ENCODE measurements around the gene OR2H1.

OR2H1 gene

DNA sequence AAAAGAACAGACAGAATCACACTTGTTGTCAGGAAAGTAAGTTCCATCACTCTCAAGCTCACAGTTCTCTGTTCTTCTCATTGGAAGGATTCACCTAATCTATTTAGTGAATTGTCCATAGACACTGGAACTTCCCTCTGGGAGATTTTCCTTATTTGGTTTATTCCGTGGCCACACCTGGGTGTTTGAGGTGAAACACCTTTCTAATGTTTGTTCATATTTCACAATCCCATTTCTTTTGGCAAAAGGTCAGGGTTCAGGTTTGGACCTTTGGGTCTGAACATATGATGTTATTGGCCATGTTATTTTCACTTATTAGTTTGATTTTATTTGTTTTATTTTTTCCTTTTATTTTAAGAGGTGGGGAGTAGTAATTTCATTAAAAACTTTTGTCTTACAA is 26.8 kb downstream of the OR2H1 start:
- DNase-seq (ENCODE audit: low read depth in 2 of 2): no peak

DNA sequence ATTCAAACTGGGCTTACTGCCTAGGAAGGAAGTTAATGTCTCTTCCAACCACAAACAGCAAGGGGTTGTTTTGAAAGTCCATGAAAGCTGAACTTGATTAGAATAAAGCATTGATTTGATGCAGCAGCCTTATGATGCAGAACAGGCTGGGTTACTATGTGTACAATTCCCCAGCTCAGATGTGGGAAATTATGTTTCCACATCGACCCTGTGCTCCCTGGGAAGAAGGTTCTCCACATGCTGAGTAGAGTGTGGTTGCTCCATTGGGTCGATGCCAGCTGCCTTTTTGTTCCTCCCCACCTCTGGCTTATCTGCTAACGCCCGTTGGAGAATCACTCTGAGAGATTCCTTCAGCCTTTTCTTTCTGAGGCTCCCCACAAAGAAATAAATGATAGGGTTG is 29.6 kb downstream of the OR2H1 start:
- DNase-seq (ENCODE audit: low read depth in 2 of 2): no peak

DNA sequence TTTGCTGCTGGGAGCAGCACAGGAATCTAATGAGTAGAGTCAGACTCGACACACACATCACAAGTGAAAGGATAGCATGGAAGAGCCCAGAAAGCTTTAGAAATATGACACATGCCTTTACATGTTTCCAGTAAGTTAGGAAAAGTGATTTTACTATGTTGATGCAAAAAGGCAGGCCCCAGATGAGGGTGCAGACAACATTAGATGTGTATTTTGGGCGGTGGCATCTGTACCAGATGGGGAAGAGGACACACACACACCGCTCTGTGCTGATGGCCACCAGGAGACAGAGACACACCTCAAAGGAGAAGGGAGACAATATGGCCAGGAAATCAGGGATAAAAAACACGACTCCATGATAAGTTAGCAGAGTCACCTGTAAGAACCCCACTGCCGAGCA is 30.2 kb downstream of the OR2H1 start:
- DNase-seq (ENCODE audit: low read depth in 2 of 2): no peak

DNA sequence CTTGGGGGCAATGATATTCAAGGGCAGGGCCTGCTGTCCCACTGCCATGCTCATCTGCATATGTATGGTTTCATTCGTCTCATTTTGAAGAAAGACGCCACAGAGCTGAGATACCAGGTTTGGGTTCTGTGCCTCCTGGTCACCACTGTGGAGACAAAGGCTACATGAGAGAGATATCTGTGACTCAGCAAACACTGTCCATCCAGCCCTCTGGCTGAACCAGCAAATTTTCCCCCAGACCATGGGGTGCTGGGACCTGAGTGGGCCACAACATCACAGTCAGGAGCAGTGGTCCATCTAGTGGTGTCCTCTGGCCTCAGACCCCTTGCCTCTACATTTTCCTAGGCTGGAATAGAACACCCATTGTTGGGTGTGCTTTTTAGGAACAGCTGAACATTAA is 30.7 kb downstream of the OR2H1 start, which contains the start of gene MAS1L:
MAS1L (minus strand) TSS at position 297 of the 400 bp plus-strand sequence; CDS start at position 243, 54 bp downstream.
- no peak for DNase-seq (ENCODE audit: low read depth in 2 of 2)

DNA sequence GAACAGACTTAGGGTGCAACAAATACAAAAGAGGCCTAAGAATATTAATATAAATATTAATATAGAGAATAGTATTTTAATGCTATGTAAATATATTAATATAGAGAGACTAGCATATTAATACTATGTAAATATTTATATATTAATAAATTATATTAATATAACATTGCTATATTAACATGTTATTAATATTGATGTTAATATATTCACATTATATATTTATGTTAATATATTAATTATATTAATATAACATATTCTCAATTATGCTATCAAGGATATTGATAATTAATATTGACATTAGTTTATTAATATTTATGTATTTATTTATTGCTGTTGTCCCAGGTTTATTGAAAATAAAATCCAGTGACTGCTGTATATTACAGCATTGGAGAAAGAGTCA is 31.9 kb downstream of the OR2H1 start:
- DNase-seq (ENCODE audit: low read depth in 2 of 2): no peak

DNA sequence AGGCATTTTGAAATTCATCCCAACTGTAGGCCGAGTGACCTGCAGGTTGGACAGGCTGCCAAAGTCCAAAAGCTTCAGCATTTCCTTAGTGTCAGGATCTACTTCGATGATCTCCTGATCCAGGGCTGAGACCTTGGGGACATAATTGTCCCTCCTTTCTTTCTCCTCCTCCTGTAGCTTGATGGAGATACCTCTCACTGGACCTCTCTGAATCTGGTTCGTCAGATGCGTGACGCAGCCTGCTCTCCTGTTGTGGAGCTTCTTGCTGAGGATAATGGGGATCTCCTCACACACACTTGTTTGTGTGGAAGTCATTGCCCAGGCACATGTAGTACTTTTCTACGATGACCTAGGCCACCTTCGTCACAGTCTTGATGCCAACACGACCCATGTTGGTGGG is 32.3 kb downstream of the OR2H1 start:
- DNase-seq (ENCODE audit: low read depth in 2 of 2): no peak

DNA sequence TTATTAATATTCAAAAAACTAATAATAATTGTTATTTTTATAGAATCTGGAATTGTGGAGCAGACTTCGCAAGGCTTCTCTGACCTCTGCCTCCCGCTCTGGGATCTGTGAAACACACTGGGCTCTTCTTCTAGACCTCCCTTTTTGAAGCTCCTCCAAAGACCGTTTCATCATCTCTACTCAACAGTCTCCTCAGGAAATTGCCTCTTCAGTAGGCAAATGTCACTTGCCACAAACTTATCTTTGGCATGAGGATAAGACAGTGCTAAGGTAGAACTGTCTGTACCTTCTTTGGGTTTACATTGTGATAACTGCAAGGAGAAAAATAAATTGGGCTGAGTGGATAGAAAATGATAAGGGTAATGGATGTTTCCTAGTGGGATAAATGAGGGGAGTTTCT is 33.1 kb downstream of the OR2H1 start:
- DNase-seq (ENCODE audit: low read depth in 2 of 2): no peak

DNA sequence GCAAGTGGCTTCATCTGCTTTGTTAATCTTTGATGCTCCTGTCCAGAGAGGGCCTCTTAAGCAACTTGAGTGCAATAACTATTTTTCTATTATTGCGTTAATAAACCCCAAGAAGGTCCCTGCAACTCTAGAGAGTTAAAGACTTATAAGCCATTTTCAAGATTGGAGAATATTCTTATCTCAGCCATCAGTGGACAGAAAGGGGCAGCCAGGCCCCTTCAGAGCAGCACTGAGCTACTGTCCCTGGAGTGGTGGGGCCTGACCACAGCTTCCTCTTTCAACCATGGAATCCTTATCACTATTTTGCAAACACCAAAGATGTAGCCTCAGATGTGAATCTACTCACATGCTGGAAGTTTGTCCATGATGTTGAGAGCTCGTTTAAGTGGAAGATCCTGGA is 33.6 kb downstream of the OR2H1 start:
- no peak for DNase-seq (ENCODE audit: low read depth in 2 of 2)

DNA sequence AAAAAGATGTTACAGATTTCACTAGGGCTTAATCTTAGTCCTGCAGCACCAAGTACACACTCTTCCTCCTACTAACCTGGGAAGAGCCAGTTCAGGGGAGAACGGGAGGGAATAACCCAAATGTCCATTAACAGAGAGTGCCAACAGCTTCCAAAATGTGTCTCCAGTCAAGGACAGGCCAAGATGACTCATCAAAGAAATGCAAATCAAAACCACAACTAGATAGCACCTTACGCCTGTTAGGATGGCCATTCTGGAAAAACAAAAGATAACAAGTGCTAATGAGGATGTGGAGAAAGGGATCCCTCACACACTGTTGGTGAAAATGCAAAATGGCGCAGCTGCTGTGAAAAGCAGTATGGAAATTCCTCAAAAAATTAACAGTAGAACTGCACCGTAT is 34.6 kb downstream of the OR2H1 start:
- no peak for DNase-seq (ENCODE audit: low read depth in 2 of 2)

DNA sequence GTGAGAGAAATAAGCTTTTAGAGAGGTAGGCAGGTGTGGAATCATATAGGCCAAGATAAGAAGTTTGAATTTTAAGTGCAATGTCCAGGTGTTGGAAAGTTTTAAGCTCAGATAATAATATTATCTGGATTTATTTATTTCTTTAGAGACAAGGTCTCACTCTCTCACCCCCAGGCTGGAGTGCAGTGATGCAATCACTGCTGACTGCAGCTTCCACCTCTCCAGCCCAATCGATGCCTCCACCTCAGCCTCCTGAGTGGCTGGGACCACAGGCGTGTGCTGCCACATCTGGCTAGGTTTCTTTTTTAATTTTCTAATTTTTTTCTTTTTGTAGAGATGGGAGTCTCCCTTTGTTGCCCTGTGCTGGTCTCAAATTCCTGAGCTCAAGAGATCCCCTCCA is 36.3 kb downstream of the OR2H1 start:
- DNase-seq (ENCODE audit: low read depth in 2 of 2): no peak

DNA sequence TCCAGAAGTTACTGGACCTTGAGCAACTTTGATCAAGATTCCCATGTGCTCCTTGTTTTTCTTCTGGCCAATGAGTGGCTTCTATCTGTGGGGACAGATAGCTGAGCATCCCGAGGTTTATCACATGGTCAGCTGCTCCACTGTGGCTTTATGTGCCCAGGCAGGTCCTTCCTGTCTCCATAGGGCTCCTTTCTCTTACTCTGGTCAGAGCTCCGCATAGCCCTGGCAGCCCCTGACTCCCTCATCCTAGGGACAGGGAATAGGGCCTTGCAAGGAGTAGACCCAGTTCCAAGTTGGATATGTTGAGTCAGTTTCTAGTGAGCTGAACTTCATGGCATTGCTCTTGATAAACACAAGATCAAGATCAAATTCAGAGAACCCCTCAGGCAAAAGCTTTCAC is 37.2 kb downstream of the OR2H1 start:
- DNase-seq (ENCODE audit: low read depth in 2 of 2): no peak

DNA sequence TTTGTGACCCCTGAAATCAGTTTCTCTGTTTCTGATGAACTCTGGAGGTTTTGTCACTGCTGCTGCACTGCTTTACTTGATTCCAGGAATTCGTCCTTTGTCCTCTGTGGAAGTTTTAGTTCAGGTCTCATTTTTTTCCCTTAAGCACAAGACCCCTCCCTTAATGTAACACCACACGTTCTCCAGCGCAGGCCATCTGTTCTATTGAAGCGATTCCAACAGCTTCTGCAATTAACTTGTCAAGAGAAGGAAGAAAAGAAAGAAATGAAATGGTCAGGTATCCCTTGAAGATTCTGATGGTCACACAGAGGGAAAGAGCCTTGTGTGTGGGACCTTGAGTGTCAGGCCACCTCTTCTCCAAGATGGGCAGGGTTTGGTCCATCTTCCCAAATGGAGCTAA is 38.6 kb downstream of the OR2H1 start:
- DNase-seq (ENCODE audit: low read depth in 2 of 2): no peak

DNA sequence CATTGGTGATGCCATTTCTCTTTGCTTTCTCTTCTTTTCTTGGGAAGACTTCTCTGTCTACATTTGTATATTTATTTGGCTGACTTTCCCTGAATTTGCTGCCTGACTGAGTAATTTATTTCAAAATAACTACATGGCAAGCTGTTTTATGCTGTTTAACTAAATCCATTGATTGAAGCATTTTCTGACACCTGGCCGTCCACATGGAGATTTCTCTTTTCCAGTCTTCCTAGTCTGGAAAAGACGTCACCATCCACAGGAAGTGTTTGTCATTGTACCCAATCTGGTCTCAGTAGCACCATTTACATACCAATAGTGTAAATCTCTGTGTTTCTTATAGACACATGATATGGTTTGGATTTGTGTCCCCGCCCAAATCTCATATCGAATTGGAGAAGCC is 40.0 kb downstream of the OR2H1 start:
- no peak for DNase-seq (ENCODE audit: low read depth in 2 of 2)

DNA sequence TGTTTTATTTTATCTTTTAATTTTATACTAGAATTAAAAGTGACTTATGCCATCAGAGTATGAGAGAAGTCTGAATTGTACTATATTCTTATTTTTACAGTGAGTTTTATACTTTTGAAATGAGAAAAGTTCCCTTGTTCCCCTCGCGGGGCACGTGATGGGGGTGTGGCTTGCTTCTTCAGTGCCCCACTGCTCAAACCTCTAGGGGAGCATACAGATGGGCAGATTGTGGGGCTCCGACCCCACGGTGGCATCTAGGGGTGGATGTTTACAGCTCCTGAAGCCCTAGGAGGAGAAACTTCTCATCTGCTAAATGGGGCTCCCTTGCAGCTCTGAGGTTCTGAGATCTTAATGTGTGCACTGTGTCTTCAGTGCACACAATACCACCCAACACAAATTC is 42.7 kb downstream of the OR2H1 start:
- no peak for DNase-seq (ENCODE audit: low read depth in 2 of 2)

DNA sequence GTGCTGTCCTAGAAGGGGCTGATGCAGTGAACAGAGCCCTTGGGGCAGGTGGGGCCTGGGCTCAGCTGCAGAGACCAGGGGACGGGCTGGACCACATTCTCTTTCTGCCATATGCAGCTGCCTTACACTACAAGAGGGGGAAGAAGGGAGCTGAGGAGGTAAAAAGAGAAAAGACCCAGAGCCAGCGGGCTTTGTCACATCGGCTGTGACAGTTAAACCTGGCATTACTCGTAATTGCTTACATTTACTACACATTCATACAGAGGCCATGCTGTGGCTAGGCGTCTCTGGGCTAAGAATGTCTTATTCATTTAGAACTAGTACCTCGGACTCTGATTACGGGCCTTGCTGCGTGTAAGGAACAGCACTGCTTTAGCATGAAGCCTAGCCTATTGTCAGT is 43.6 kb downstream of the OR2H1 start:
- no peak for DNase-seq (ENCODE audit: low read depth in 2 of 2)

DNA sequence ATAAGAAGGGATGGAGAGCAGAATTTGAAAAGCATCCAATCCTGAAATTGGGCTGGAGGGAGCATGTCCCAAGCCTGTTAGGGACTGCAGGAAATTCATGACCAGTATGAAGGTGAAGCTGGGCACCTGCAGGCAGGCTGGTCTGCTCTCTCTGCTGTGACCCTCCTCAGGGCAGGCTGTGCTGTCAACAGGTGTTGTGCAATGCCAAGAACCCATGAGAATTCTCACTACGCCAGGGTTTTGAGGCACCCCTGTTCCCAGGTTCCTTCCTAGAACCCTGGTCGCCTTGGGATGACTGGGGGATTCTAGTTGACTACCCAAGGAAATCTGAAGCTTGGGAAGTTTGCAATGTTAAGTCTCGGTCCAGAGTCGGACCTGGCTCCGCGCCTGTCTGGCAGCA is 44.2 kb downstream of the OR2H1 start:
- no peak for DNase-seq (ENCODE audit: low read depth in 2 of 2)

DNA sequence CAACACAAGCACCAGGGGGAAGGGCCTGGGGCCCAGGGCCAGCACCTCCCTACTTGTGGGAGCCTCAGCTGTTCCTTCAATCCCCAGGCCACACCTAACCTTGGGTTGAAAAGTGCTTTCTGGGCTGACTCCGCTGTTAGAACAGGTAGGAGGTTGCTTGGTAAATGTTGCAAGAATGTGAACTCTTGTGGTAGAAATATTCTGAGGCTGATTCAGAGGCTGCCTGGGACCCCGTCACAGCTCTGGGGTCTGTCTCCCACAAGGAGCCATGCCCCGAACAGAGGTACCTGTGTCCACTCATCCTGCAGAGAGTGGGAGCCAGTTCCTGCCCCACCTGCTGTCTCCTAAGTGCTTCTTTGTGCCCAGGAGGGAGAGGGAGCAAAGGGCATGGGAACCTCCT is 45.2 kb downstream of the OR2H1 start:
- DNase-seq (ENCODE audit: low read depth in 2 of 2): no peak

DNA sequence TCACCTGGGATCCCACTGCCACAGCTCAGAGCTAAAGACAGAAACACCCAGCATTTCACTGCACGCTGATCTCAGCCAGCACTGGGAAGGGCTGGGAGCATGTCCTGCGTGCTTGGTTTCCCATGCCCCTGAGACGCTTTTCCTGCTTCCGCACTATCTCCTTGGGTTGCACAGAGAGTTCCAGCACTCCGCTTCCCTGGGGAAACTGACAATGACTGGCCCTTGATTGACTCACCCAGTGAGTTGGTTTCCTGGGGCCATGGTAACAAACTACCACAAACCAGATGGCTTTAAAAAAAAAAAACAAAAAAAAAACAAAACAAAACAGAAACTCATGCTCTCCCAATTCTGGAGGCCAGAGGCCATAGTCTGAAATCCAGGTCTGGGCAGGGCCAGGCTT is 45.6 kb downstream of the OR2H1 start:
- no peak for DNase-seq (ENCODE audit: low read depth in 2 of 2)

DNA sequence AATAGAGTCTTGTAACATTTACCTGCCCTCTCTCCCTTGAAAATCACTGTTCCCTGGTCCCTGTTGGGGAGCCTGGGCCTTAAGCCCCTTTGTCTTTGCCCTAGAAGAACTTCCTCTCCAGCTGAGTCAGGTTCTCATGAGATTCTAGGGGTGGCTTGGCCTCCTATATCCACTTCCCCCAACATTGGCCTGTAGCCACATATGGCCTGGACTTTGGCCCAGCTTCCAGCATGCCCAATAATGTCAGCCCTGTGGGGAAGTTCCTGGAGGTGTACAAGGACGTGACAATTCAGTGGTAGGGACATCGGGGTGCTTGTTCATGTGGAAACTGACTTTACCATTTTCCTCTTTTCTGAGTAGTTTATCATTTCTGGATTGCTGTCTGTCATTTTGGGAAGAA is 48.0 kb downstream of the OR2H1 start:
- DNase-seq (ENCODE audit: low read depth in 2 of 2): no peak

DNA sequence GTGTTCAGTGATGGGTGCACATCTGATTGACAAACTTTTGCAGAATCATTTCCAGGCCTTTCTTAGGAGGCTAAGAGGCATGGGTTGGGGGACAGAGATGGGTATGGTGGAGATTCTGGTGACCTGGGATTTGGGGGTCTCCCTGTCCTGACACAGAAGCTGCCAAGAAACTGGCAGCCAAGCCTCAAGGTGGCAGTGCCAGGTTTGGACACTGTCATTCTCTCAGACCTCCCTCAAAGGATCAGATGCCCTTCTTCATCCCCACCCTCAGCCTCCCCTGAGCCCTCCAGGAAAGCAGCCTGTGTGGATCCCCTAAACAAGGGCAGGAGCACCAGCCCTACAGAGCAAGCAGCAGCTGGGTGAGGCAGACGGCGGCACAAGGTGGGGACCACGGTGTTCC is 48.9 kb downstream of the OR2H1 start:
- DNase-seq (ENCODE audit: low read depth in 2 of 2): no peak

DNA sequence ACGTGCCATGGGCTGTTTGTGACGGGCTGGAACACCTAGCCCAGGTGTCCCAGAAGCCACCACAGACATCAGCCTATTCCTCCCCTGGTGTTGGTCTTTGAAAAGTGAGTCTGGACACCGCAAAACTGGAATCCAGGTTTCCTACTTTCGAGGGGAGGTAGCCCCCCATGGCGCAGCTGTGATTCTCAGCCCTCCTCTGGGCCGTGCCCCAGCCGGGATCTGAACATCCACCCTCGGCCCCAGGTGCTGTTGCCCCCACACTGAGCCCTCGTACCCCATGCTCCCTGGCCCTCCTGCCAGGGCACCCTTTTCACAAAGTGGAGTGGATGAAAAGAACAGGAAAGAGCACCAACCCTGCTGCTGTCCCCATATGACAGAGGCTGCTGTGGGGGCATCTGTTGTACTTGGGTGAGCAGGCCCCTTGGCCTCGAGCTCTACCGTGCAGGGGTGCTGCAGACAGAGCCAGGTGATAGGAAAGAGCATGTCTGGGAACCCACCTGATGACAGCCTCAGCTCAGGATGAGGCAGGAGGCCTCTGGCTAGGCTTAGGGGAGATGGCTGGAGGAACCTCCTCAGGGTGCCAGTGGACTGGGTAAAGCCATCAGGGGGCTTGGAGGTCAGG is 49.6 kb downstream of the OR2H1 start:
- DNase-seq (ENCODE audit: low read depth in 2 of 2): no peak

DNA sequence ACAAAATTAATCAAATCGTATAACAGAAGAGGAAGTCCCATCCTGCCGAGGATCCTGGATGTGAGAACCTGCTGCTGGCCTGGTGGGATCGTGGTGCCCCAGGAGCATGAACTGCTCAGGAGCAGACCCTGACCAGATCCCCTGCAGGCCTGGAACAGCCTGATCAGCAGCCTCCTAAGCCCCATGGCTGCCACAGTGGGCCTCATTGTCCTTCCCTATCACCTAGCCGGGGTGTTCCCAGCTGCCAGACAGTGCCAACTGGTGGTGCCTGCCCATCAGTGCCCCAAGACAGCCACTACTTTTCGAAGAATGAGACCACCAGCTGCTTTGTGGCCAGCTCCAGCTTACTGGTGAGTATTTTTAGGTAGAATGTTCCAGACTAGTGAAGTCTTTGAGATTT is 50.4 kb downstream of the OR2H1 start:
- no peak for DNase-seq (ENCODE audit: low read depth in 2 of 2)

DNA sequence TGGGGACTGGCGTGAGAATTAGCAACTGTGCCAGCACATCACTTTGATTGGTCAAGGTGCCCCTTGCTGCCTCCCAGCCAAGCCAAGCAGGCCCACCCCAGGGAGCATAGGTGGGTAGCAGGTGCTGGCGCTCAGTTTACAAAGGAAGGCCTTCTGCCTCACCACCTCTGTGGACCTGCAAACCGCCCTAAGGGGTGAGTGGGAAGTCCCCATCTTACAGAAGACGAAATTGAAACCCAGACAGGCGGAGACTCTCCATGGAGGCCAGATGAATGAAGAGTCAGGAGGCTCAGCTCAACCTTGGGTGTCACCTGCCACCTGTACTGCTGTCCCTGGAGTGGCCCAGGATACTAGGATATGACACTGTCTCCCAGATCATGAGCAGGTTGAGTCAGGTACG is 52.3 kb downstream of the OR2H1 start:
- DNase-seq (ENCODE audit: low read depth in 2 of 2): no peak

DNA sequence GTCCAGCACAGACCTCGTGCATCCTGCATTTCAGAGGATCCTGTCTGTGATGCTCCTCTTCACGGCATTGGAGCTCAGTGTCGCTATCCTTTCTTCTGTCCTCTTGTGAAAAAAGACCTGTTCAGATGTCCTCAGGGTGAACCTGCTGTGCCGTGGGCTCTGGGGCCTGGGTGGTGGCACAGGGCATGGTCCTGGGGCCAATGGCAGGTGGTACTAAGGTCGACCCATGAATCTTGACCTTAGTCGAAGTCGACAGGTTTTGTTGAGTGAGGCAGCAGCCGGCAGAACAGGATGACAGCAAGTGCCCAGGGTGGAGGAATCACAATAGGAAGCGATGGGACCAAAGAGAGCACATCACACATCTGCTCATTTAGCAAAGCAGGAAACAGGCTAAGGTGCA is 52.8 kb downstream of the OR2H1 start:
- DNase-seq (ENCODE audit: low read depth in 2 of 2): no peak

DNA sequence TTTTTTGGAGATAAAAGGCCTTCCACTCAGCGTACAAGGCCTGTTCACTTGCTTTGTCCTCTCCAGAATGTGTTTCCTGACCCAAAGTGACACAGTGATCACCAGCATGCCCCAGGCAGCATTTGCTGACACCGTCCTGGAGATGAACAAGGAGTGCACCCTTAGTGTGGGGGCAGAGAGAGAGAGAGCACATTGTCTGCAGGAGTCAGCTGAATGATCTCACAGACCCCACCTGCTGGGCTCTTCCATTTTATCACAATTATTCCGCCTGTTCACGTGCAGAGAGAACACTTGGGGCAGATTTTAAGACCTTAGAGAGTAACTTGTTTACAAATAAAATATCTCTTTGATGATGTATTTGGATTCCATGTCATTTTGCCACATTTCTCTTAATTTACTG is 53.2 kb downstream of the OR2H1 start:
- DNase-seq (ENCODE audit: low read depth in 2 of 2): no peak
